ENCODE data around the gene PRDM16.
"Not testable (repeated sequence)": the region's sequence is repeated elsewhere in the genome, so short reads cannot be mapped to it uniquely, and the experiment has no call there.

DNA sequence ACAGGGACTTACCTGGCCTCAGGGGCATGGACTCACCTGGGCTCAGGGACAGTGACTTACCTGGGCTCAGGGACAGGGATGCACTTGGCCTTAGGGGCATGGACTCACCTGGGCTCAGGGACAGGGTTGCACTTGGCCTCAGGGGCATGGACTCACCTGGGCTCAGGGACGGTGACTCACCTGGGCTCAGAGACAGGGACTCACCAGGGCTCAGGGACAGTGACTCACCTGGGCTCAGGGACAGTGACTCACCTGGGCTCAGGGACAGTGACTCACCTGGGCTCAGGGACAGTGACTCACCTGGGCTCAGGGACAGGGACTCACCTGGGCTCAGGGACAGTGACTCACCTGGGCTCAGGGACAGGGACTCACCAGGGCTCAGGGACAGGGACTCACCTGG is 96.2 kb downstream of the PRDM16 start:
- TF ChIP-seq, protein P1, sequence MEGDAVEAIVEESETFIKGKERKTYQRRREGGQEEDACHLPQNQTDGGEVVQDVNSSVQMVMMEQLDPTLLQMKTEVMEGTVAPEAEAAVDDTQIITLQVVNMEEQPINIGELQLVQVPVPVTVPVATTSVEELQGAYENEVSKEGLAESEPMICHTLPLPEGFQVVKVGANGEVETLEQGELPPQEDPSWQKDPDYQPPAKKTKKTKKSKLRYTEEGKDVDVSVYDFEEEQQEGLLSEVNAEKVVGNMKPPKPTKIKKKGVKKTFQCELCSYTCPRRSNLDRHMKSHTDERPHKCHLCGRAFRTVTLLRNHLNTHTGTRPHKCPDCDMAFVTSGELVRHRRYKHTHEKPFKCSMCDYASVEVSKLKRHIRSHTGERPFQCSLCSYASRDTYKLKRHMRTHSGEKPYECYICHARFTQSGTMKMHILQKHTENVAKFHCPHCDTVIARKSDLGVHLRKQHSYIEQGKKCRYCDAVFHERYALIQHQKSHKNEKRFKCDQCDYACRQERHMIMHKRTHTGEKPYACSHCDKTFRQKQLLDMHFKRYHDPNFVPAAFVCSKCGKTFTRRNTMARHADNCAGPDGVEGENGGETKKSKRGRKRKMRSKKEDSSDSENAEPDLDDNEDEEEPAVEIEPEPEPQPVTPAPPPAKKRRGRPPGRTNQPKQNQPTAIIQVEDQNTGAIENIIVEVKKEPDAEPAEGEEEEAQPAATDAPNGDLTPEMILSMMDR (IDR thresholded peaks at IDR 0.05; ENCODE audit: low read depth, low read length, missing input control): not testable (repeated sequence)
- not testable (repeated sequence) for TF ChIP-seq FOXA1 (IDR thresholded peaks at IDR 0.05)
